Measurements from ENCODE around the gene RPEL1.
"Not testable (repeated sequence)": the region's sequence is repeated elsewhere in the genome, so short reads cannot be mapped to it uniquely, and the experiment has no call there.

Gene RPEL1

DNA sequence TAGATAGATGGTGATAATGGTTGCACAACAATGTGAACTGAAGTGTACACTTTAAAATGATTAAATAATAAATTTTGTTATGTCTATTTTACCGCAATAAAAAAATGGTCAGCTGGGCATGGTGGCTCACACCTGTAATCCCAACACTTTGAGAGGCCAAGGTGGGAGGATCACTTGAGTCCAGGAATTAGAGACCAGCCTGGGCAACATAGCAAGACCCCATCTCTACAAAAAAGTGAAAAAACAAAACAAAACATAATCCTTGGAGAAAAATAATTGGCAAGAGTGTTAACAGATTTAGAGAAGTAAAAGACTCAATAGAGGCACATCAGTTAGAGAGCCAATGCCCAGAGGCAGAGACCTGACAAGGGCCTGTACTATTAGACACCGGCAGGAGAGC, 9.9 kb upstream of the RPEL1 start:
- no peak for DNase-seq

DNA sequence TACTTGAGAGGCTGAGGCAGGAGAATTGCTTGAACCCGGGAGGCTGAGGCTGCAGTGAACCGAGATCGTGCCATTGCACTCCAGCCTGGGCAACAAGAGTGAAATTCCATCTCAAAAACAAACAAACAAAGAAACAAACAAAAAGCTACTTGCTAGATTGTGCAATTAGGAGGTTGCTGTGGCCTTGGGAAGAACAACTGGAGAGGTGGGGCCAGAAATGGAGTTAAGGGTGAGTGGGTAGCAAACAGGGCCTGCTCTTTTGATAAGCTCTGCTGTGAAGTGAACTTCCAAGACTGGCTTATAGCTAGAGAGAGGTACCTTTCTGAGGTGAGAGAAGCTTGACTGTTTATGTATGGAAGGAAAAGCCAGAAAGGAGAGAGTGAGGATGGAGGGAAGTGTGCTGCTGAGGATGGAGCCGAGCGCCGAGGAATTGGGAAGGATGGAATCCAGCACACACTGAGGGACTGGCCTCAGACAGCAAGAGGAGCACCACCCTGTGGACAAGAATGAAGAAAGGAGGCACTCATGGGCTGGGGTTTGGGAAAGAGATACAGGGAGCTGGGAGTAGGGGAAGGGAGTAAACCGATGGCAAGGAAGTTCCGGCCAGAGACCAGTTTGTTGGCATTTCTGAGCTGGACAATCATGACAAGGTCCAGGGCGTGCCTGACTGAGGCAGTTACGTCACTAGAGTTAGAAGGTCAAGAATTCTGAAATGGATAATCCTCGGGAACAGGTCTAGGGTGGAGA, 7.0 kb upstream of the RPEL1 start:
- DNase-seq, result peak; percentile 20

DNA sequence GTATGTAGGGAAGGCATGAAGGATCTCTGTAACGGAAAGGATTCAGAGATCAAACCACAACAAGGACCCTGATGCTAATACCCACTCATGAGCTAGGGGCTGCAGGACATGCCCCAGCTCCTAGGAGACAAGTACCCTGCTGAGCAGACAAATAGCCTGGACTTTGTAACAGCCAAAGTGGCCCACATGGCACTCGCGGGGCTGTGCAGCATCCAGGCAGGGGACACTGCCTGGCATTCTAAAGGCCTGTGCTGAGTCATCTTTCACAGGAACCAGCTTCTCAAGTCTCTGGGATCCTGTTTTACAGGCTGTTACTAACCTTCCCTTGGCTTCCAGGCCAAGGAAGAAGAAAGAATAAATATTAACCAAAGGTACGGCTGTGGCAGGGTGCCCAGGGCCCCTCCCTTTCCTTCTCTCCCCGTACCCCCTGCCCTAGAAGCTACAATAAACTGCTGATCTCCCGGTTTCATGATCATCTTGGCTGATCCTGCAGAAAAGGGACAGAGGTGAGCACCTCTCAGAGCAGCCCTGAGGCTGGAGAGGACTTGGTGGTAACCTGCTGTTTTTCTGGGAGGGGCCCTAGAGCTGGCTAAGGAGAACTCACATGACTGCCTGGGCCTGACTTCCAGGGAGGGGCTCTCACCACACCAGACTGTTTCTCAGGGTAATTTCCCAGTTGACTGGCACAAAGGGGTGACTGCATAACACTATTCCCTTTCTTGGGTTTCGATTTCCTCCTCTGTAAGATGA, 4.2 kb upstream of the RPEL1 start:
- no peak for DNase-seq

DNA sequence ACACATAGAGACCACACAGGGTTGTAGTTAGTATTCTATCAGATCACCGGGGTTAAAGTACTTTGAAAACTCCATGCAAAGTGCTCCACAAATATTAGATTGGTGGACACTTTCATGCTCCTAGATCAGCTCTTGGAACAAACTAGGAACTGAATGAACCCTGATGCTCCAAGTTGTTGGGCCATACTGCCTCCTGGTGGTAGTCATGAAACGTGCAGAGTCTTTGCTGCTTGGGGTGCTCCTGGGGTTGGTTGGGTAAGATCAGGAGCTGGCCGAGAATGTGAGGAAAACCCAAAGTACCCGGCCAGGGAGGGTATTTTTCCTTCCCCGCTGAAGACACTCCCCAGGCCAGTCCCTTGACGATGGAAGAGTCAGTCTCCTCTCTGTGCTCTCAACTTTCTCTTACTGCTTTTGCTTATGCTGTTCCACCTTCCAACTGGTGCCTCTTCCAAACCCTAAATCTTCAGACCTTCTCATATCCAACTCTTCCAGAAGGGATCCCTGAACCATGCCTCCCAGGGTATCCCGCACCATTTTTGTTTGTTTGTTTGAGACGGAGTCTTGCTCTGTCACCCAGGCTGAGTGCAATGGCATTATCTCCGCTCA, 918 bp upstream of the RPEL1 start:
- DNase-seq, result peak; percentile 74

DNA sequence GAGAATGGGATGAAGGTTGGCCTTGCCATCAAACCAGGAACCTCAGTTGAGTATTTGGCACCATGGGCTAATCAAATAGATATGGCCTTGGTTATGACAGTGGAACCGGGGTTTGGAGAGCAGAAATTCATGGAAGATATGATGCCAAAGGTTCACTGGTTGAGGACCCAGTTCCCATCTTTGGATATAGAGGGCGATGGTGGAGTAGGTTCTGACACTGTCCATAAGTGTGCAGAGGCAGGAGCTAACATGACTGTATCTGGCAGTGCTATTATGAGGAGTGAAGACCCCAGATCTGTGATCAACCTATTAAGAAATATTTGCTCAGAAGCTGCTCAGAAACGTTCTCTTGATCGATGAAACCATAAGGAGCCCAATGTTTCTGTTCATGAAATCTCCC, 637 bp downstream of the RPEL1 start:
- DNase-seq, result no peak

DNA sequence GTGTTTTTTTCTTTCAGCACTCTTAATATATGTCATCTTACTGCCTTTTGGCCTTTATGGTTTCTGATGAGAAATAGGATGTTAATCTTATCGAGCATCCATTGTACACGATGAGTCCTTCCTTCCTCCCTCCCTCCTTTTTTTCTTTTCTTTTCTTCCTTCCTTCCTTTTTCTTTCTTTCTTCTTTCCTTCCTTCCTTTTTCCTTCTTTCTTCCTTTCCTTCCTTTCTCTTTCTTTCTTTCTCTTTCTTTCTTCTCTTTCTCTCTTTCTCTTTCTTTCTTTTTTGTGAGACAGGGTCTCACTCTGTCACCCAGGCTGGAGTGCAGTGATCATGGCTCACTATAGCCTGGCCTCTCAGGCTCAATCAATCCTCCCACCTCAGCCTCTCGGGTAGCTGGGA, 8.4 kb downstream of the RPEL1 start:
- DNase-seq, result no peak

DNA sequence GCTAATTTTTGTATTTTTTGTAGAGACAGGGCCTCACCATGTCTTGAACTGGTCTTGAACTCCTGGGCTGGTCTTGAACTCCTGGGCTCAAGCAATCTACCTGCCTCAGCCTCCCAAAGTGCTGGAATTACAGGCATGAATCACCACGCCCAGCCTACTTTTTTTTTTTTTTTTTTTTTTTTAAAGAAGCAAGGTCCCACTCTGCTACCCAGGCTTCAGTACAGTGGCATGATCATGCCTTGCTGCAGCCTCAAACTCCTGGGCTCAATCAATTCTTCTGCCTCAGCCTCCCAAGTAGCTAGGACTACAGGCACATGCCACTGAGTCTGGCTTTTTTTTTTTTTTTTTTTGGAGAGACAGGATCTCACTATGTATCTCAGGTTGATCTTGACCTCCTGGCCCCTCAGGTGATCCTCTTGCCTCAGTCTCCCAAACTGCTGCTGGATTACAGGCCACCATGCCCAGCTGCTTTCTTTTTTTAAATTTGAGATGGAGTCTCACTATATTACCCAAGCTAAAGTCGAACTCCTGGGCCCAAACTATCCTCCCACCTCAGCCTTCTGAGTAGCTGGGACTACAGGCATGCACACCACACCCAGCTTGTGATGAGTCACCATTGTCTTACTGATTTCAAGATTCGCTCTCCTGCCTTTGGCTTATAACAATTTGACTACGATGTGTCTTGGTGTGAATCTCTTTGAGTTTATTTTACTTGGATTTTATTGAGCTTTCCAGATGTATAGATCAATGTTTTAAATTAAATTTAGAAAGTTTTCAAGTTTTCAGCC, 9.0 kb downstream of the RPEL1 start:
- no peak for DNase-seq

DNA sequence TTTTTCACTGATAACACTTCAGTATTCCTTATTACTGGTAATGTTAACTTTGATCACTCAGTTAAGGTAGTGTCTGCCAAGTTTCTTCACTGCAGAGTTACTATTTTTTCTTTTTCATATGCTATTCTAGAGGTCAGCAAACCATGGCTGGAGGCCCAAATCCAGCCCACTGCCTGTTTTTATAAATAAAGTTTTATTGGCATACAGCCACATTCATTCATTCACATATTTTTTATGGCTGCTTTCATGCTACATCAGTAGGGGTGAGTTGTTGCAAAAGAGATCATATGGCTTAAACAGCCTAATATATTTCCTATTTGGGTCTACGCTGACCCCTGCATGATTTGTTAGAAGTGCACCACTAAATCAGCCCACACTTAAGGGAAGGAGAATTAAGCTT, 10.9 kb downstream of the RPEL1 start:
- DNase-seq, result no peak

DNA sequence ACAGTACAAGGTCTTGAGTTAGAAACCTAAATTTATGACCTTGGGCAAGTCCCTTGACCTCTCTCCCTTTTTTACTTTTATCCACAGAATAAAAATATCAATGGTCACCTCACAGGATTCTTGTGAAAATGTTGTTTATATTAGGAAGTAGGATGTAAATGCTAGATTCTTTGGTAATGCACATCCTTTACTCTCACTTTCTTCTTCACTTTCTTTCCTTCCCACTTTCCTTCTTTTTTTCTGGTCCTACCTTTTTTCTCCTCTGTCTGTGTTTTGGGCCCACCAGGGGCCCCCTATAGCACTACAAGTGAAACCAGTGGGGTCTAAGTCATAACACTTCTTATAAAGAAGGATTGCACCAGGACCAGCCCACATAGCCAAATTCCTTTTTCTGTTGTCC, 12.1 kb downstream of the RPEL1 start:
- DNase-seq, result no peak

DNA sequence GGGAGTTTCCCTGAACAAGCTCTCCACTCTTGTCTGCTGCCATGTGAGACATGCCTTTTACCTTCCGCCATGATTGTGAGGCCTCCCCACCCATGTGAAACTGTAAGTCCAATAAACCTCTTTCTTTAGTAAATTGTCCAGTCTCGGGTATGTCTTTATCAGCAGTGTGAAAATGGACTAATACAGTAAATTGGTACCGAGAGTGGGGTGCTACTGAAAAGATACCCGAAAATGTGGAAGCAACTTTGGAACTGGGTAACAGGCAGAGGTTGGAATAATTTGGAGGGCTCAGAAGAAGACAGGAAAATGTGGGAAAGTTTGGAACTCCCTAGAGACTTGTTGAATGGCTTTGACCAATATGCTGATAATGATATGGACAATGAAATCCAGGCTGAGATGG, 13.2 kb downstream of the RPEL1 start:
- not testable (repeated sequence) for DNase-seq

DNA sequence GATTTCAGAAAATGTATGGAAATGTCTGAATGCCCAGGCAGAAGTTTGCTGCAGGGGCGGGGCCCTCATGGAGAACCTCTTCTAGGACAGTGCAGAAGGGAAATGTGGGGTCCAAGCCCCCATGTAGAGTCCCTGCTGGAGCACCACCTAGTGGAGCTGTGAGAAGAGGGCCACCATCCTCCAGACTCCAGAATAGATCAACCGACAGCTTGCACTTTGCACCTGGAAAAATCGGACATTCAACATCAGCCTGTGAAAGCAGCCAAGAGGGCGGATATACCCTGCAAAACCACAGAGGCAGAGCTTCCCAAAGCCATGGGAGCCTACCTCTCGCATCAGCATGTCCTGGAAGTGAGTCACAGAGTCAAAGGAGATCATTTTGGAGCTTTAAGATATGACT, 14.3 kb downstream of the RPEL1 start:
- DNase-seq, result no peak

DNA sequence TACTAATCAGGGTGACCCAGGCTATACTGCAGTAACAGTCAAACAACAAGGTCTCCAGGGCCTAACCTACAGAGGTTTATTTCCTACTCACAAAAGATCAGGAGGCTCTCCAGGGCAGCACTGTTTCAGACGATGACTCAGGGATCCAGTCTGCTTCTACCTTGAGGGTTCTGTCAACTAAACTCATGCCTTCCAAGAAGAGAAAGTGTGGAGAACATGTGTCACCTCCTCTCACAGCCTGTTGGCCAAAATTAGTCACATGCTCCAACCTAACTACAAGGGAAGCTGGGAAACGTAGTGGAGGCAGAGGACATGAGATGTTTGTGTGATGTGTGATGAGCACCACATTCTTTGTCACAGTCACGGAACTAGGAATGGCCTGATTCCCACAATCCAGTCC, 16.5 kb downstream of the RPEL1 start:
- DNase-seq, result no peak

DNA sequence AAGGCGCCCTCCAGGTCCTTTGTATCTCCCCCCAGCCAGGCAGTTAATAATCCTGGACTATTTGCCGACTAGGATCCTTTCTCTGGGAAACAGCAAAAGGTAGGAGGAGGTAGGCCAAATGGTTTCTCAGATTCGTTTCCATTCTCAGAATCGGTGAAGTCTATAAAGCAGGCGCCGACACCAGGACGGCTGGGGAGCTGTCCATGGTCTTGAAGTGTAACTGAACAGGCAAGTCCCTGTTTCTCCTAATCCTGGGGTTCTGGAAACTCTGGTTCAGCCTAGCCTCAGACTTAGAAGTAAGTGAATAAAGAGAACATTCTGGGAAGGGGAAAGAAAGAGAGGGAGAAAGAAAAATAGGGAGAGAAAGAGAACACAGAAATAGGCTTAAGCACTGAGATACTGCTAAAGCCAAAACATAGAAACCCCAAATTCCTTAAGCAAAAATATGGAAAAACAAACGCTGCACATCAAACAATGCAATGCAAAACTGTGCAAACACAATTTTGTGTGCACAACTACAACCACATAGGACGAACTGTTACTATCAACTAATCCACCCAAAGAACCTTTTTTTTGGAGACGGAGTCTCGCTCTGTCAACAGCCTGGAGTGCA, 20.1 kb downstream of the RPEL1 start:
- DNase-seq, result peak; percentile 78

DNA sequence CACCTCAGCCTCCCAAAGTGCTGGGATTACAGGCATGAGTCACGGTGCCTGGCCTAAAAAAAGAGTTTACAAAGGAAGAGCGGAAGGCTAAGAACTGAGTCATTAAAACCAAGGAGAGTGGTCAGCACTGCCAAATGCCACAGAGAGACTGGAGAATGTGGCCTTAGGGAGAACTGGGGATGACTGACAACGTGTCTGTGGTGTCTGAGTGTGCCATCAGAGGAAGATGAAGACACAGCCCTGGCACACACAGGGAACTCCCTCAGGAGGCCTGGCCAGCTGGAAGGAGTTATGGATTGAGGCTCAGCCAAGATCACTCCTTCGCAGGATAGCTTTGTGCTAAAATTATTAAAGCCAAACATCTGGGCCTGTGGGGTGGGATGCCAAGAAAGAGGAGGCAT, 27.4 kb downstream of the RPEL1 start:
- peak; percentile 49 for DNase-seq

DNA sequence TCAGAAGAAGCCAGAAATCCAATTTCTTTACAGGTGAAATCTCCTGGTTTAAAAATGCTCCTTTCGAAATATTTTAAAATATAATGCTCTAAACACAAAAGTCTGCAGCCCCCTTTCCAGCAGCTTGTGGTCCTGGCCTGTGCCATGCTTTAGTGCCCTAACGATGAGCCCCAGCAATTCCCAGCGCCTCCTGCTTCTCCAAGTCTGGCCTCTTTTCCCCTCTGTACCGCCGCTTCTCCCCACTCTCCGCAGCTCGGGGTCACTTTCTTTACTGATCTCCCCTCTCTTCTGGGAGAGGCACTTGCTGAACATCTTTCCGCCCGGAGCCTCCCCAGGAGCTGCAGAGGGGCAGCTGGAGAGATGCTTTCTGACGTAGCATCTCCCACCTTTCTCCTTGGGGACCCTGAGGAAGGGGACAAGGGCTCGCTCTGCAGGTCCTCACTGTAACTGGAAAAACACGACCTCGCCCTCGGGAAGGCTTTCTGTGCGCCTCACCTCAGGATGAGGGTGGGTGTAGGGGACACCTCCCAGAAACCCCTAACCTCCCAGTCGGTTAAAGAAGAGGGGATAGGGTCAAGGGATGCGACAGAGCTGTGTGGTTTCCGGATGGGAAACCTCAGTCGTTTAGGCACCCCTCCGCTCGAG, 30.7 kb downstream of the RPEL1 start:
- DNase-seq, result no peak

DNA sequence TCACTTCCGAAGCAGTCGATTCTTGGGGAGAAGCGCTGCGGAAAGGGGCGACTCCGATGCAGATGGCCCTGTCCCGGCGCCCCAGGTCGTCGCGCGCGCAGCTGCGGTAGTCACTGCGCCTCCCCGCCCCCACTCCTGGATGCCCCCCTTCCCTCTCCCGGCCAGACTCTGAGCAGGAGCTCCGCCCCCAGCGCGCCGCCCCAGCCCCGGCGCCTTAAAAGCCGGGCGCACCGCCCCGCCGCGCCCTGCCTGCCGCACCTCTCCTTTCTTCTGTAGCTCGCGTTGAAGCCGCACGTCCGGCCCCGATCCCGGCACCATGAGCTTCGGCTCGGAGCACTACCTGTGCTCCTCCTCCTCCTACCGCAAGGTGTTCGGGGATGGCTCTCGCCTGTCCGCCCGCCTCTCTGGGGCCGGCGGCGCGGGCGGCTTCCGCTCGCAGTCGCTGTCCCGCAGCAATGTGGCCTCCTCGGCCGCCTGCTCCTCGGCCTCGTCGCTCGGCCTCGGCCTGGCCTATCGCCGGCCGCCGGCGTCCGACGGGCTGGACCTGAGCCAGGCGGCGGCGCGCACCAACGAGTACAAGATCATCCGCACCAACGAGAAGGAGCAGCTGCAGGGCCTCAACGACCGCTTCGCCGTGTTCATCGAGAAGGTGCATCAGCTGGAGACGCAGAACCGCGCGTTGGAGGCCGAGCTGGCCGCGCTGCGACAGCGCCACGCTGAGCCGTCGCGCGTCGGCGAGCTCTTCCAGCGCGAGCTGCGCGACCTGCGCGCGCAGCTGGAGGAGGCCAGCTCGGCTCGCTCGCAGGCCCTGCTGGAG, 31.4 kb downstream of the RPEL1 start, which contains the start of gene INA:
Gene INA, plus strand, starts transcription at position 243 of the 817 bp plus-strand sequence. Its CDS starts 74 bp downstream, at position 317.
- DNase-seq, result peak; percentile 22

DNA sequence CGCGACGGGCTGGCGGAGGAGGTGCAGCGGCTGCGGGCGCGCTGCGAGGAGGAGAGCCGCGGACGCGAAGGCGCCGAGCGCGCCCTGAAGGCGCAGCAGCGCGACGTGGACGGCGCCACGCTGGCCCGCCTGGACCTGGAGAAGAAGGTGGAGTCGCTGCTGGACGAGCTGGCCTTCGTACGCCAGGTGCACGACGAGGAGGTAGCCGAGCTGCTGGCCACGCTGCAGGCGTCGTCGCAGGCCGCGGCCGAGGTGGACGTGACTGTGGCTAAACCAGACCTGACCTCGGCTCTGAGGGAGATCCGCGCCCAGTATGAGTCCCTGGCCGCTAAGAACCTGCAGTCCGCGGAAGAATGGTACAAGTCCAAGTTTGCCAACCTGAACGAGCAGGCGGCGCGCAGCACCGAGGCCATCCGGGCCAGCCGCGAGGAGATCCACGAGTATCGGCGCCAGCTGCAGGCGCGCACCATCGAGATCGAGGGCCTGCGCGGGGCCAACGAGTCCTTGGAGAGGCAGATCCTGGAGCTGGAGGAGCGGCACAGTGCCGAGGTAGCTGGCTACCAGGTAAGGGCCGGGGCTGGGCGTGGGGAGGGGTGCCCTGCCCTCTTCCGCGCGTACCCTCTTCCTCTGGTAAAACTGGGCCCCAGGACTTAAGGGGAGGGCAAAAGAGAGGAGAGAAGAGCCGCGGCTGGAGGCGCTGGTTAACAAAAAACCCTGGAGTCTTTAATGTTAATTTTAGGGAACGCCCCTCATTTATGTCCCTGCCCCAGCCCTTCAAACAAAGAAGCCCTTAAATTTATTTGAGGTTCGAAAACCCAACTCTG, 32.2 kb downstream of the RPEL1 start:
- DNase-seq, result no peak

DNA sequence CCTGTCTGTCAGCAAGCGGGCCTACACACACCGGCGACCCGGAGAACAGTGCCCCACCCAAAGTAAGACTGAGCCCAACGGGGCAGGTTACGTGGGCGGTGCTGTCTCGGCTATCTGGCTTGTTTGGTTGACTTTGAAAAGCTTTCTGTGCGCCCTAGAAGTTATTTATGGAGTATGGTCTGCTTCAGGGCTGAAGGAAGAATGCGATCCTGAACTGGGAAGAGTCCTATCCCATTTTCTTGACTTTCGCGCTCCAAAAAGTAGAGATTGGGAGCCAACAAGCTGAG, 32.8 kb downstream of the RPEL1 start:
- no peak for DNase-seq

DNA sequence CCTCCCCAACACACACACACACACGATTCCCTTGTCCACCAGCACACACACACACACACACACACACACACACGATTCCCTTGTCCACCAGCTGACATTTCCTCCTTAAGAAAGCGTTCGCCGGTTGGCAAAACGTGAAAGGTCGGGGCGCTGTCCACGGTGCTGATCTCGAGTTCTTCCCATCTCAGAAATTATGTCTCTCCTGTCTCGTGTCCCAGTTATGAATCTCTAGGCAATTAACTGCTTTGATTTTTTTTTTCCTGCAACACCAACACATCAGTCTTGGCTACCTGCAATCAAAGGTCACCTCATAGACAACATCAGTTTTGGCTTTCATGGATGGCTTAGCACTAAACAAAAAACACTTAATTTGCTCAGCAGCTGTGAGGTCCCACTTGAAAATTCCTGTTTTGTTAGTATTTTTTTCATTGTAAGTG, 33.2 kb downstream of the RPEL1 start:
- DNase-seq, result peak; percentile 68

DNA sequence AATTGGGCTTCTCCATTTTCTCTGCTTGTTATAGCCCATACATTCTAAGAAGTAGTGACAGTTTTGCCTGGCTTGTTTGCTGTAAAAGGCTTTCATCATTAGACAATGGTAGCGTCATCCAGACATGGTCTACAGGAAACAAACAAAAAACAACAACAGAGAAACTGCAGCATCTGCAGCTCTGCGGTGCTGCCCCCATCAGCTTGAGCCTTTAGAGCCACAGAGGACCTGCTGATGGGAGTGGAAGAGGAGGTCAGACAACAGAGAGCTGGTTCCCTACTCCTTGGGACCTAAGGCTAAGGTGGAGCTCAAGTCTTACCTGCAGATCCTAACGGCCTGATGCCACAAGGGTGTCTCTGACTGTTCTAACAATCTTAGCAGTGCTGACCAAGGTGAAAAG, 34.3 kb downstream of the RPEL1 start:
- no peak for DNase-seq

DNA sequence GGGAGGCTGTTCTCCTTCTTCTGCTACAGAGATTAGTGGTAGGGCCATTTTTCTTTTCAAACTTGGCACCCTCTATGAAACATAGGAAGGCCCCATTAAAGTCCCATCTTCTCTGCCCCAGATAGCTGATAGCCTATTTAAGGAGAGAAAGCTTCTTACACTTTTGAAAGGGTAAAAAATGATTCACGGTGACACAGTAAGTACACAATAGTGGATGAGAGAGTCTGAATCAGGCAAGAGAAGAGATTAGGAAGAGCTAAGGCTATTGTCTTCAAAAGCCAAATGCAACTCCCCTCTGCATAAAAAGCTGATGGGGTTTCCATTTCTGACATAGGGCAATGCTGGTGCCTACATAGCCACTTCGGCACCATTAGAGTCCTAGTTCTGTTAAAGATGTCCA, 34.8 kb downstream of the RPEL1 start:
- DNase-seq, result no peak

Measured in femur (tissue), 1 donor.